GM19438 (cell line): Measurements from ENCODE around the gene IDH2.
"Not testable (repeated sequence)": the region's sequence is repeated elsewhere in the genome, so short reads cannot be mapped to it uniquely, and the experiment has no call there.

Source experiments
- ATAC-seq: cut with Tn5 transposase; IDR thresholded peaks from one replicate; pipeline ENCODE4 v1.9.1; 2021; ENCODE audit warnings: low read depth; ENCODE audit not compliant: unreplicated experiment

The IDH2 gene

GRCh38 chr15:90087454-90088154, 14.7 kb downstream of the IDH2 start:
- ATAC-seq: no peak

- ATAC-seq: no peak
Measured at GRCh38 chr15:90086868-90087268, 15.4 kb downstream of the IDH2 start.

- ATAC-seq: no peak
Measured at GRCh38 chr15:90085565-90085964, 16.7 kb downstream of the IDH2 start.

- ATAC-seq: no peak
Measured at GRCh38 chr15:90084876-90085423, 17.3 kb downstream of the IDH2 start.

GRCh38 chr15:90083954-90084607, 18.2 kb downstream of the IDH2 start:
- no peak for ATAC-seq

GRCh38 chr15:90083419-90083818, 18.8 kb downstream of the IDH2 start:
- ATAC-seq: no peak

GRCh38 chr15:90082140-90082715, 20.0 kb downstream of the IDH2 start:
- no peak for ATAC-seq

- ATAC-seq: no peak
Measured at GRCh38 chr15:90080818-90081393, 21.4 kb downstream of the IDH2 start.

GRCh38 chr15:90080458-90080755, 21.9 kb downstream of the IDH2 start:
- no peak for ATAC-seq

GRCh38 chr15:90079619-90080457, 22.4 kb downstream of the IDH2 start:
- no peak for ATAC-seq

GRCh38 chr15:90078965-90079364, 23.3 kb downstream of the IDH2 start:
- no peak for ATAC-seq

GRCh38 chr15:90076716-90077115, 25.6 kb downstream of the IDH2 start:
- no peak for ATAC-seq

- ATAC-seq: no peak
Measured at GRCh38 chr15:90075420-90076289, 26.6 kb downstream of the IDH2 start.

GRCh38 chr15:90074916-90075315, 27.4 kb downstream of the IDH2 start:
- ATAC-seq: no peak

GRCh38 chr15:90074023-90074422, 28.2 kb downstream of the IDH2 start:
- ATAC-seq: no peak

- no peak for ATAC-seq
Measured at GRCh38 chr15:90072978-90073640, 29.2 kb downstream of the IDH2 start.

GRCh38 chr15:90071220-90071807, 31.0 kb downstream of the IDH2 start:
- ATAC-seq: no peak

- ATAC-seq: not testable (repeated sequence)
Measured at GRCh38 chr15:90070623-90071022, 31.6 kb downstream of the IDH2 start.
